ENCODE data around the gene ATP6V1C2.

Gene ATP6V1C2

GRCh38 chr2:10733566-10733925 is 12.1 kb downstream of the ATP6V1C2 start:
- no peak for DNase-seq

GRCh38 chr2:10733980-10734379 is 12.6 kb downstream of the ATP6V1C2 start:
- no peak for DNase-seq

- DNase-seq = no peak
Observed at GRCh38 chr2:10738192-10738591, 16.8 kb downstream of the ATP6V1C2 start.

- DNase-seq = no peak
Observed at GRCh38 chr2:10740226-10740625, 18.8 kb downstream of the ATP6V1C2 start.

GRCh38 chr2:10741139-10741538 is 19.7 kb downstream of the ATP6V1C2 start:
- DNase-seq = no peak

GRCh38 chr2:10742666-10743065 is 21.2 kb downstream of the ATP6V1C2 start:
- DNase-seq = no peak

- DNase-seq = no peak
Observed at GRCh38 chr2:10750610-10751009, 29.2 kb downstream of the ATP6V1C2 start.

GRCh38 chr2:10752236-10752635 is 30.8 kb downstream of the ATP6V1C2 start:
- DNase-seq = no peak

- no peak for DNase-seq
Observed at GRCh38 chr2:10753156-10753555, 31.7 kb downstream of the ATP6V1C2 start.

GRCh38 chr2:10753876-10754275 is 32.4 kb downstream of the ATP6V1C2 start:
- no peak for DNase-seq

GRCh38 chr2:10755621-10756020 is 34.2 kb downstream of the ATP6V1C2 start:
- no peak for DNase-seq

GRCh38 chr2:10757814-10758286 is 36.4 kb downstream of the ATP6V1C2 start:
- DNase-seq = no peak

- DNase-seq = no peak
Observed at GRCh38 chr2:10759151-10759714, 37.8 kb downstream of the ATP6V1C2 start.

GRCh38 chr2:10760794-10761504 is 39.5 kb downstream of the ATP6V1C2 start:
- no peak for DNase-seq

- no peak for DNase-seq
Observed at GRCh38 chr2:10761591-10761990, 40.2 kb downstream of the ATP6V1C2 start.

- no peak for DNase-seq
Observed at GRCh38 chr2:10762651-10763460, 41.4 kb downstream of the ATP6V1C2 start.

GRCh38 chr2:10763461-10763800 is 42.0 kb downstream of the ATP6V1C2 start:
- DNase-seq = no peak

GRCh38 chr2:10764096-10764785 is 42.8 kb downstream of the ATP6V1C2 start:
- DNase-seq = no peak

- DNase-seq = no peak
Observed at GRCh38 chr2:10764896-10765295, 43.5 kb downstream of the ATP6V1C2 start.

- DNase-seq = no peak
Observed at GRCh38 chr2:10765461-10765860, 44.0 kb downstream of the ATP6V1C2 start.

- no peak for DNase-seq
Observed at GRCh38 chr2:10765914-10766313, 44.5 kb downstream of the ATP6V1C2 start.

- no peak for DNase-seq
Observed at GRCh38 chr2:10768063-10768507, 46.7 kb downstream of the ATP6V1C2 start.
